ENCODE results near the gene RASA4B. TPM values are rescaled to one million over a fixed set of nuclear protein-coding genes. Genes with fewer than 3 reads are reported as not detected.
"Not testable (repeated sequence)": the region's sequence is repeated elsewhere in the genome, so short reads cannot be mapped to it uniquely, and the experiment has no call there.

Gene RASA4B
- total RNA-seq = 9.1 TPM

DNA sequence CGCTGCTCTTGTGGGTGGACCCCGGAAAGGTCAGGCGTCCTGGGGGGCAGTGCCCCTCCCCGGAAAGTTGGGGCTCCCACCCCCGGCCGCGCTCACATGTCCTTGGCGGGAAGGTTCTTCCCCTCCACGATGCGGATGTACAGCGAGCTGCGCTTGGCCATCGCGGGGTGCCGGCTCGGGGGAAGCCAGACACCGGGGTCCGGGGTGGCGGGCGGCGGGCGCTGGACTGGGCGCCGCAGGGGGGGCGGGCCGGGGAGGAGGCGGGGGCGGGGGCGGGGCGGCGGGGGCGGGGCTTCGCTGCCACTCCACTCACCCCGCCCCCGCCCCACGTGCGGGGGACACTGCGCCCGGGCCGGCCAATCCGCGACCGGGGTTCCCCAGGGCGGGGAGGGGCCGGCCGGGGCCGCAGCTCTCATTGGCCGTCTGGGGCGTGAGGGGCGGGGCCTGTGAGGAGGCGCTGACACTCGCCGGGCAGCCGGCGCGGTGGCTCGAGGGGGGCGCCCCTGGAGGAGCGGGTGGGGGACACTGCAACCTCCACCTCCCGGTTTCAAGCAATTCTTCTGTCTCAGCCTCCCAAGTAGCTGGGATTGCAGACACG is at the start of gene RASA4B:
Gene RASA4B, minus strand, starts transcription at position 228 of the 598 bp plus-strand sequence. Its CDS starts 67 bp downstream, at position 161.
- DNase-seq = not testable (repeated sequence)

DNA sequence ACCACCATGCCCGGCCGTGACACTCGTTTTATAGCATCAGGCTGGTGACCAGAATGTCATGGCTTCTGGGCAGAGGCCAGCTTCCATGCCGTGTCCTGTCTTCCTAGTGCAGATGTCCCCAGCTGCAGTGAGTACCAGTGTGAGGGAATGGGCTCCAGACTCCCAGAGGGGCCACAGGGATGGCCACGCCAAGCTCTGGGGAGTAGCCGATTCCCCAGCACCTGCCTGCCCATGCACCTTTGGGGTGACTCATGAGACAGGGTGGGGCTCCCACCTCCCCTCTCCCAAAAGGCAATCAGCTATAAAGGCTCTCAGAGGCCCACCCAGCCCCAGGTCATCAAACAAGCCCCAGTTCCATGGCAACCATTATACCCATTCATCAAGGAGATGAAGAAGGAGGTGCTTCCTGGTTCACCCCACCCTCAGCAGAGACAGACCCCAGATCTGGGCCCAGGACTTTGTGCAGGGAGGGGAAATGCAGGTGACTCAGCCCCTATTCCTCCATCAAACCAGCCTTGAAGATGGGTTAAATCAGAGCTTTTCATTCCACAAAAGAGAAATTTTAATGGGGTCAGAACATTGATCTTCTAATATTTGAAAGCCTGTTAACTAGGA is 33.3 kb upstream of the RASA4B start, which contains the start of gene SPDYE2:
Gene SPDYE2, plus strand, starts transcription at position 419 of the 615 bp plus-strand sequence. CDS start 2,030 bp downstream, outside the sequence.
- not testable (repeated sequence) for DNase-seq

DNA sequence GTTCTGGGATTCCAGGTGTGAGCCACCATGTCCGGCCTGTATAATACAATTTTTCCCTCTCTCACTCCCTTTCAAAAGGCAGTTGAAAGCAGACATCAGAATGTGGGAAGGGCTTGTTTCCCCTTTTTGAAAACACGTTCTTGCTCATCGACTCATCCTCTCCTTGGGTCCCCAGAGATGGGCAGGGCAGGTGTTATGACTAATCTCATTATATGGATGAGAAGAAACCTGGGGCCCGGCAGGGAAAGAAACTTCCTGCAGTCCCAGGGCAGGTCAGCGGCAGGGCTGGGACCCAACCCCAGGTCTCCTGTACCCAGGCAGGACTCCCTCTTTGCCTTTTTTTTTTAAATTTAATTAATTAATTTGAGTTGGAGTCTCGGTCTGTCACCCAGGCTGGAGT is 28.8 kb upstream of the RASA4B start:
- not testable (repeated sequence) for DNase-seq

DNA sequence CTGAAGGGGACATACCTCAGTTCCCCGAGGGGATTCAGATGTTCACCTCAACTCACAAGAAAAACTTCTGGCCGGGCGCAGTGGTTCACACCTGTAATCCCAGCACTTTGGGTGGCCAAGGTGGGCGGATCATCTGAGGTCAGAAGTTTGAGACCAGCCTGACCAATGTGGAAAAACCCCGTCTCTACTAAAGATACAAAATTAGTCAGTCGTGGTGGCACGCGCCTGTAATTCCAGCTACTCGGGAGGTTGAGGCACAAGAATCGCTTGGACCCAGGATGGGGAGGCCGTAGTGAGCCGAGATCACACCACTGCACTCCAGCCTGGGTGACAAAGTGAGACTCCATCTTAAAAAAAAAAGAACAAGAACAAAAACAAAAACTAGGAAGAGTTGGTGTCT is 27.7 kb upstream of the RASA4B start:
- DNase-seq = not testable (repeated sequence)

DNA sequence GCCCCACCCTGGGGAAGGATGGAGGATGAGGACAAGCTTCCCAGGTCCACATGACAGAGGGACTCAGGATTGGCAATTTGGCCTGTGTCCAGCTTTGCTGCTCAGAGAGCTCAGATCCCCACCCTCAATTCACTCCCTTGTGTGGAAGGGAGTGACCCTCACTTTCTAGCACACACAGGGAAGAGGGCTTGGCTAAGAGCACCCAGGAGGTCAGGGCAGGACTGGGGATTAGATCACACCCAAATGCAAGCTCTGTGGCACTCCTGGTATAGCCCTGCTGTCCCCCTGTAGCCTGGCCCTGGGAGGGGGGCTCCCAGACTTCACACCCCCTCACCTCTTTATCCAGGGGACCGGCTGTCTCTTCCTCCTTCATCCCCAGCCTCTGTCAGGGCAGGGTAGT is 26.8 kb upstream of the RASA4B start:
- DNase-seq = not testable (repeated sequence)

DNA sequence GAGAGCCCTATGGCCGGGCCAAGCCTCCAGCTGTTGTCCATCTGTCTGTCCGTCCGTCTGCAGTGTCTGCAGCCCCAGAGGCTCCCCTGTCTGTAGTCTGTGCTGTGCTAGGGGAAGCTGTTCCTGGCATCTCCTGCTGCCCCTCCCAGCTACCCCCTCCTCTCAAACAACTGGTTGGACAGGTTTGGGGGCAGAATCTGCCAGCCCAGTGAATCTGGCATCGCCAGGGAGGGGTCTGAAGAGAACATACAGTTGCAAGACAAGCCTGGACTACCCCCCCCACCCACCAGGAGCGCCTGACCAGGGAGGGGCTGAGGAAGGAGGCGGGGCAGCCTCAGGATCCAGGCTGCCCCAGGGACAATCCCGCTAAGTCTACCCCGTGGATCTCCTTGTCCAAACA is 26.0 kb upstream of the RASA4B start, which contains the start of gene UPK3BL2:
Gene UPK3BL2, minus strand, starts transcription at position 101 of the 400 bp plus-strand sequence. Its CDS starts 60 bp downstream, at position 41.
- DNase-seq = not testable (repeated sequence)

DNA sequence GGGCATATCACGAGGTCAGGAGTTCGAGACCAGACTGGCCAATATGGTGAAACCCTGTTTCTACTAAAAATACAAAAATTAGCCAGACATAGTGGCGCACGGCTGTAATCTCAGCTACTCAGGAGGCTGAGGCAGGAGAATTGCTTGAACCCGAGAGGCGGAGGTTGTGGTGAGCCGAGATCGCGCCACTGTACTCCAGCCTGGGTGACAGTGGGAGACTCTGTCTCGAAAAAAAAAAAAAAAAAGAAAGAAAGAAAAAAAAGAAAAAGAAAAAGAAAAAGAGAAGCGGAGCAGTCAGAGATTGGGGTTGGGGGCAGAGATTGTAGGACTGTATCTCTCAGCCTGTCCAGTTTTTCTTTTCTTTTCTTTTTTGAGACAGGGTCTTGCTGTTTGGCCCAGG is 25.2 kb upstream of the RASA4B start:
- DNase-seq = not testable (repeated sequence)

DNA sequence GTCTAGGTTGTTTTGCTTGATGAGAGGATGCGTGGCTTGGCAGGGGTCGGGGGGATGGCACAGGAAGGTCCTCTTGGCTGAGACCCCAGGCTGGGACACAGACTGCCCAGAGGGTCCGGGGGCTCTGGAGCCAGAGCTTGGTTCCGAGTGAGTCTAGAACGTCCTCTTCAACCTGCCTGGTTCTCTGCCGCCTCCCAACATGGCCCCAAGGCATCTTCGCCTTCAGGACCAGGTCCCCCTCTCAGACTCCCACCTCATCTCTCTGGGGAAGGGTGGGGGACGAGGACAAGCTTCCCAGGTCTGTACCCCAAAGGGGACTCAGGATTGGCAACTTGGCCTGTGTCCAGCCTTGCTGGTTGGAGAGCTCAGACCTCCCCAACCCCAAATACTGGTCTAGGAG is 24.5 kb upstream of the RASA4B start:
- not testable (repeated sequence) for DNase-seq

DNA sequence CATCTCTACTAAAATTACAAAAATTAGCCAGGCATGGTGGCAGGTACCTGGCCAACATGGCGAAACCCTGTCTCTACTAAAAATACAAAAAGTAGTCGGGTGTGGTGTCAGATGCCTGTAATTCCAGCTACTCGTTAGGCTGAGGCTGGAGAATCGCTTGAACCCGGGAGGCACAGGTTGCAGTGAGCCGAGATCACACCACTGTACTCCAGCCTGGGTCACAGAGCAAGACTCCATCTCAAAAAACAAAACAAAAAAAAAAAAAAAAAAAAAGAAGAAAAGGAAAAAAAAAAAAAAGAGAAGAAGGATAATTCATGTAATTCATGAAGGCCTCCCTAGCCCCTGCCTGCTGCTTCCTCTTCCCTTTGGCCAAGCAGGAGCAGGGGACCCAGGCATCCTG is 23.0 kb upstream of the RASA4B start:
- not testable (repeated sequence) for DNase-seq

DNA sequence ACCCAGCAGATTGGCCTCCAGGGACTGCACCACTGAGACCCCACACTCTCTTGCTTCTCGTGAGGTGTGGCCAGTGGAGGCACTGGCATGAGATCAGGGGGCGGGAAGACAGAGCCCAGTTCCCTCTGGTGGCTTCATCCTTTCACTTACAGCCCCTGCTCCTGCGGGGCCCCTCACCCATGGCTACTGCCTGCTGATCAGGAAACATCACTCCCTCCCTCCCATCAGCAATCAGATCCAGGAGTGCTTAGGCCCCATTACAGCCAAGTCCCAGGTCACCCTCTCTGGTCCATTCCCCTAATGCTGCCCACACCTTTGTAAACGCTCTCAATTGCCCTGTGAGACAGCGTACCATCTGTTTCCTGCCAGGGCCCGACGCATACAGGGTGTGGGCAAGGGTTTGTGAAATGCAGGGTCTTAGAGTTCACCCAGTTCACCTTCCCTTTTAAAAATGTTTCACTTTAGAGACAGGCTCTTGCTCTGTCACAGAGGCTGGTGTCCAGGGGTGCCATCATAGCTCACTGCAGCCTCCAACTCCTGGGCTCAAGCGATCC is 17.6 kb upstream of the RASA4B start:
- DNase-seq = not testable (repeated sequence)

DNA sequence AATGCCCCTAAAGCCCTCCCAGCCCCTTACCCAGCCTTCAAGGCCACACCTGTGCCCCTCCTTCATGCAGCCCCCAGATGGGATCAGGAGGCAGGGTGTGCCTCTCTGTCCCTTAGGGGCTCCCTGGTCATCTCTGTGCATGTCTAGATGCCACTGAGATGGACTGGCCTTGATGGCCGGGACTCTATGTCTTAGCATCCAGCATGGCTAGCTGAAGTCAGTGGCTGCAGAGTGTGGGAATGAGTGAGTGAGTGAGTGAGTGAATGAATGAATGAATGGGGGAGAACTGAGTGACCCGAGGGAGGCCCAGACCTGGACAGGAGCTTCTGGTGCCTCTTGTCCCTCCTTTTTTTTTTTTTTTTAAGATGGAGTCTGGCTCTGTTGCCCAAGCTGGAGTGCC is 14.6 kb upstream of the RASA4B start:
- not testable (repeated sequence) for DNase-seq

DNA sequence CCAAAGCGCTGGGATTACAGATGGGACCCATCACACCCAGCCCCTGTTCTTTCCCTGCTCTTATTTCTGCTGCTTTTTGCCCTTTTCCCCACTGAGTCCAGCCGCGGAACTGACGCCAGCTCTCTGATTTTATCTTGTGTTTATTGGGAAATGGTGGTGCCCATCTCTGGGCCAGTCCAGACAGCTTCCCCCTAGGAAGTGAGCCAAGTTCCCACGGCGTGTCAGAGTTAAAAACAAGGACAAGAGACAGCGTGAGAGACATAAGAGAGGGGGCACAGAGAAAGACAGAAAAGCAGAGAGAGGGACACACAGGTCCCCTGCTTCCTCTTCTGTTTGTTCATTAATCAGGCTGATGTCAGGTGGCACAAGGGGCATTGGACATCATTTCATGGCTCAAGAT is 14.0 kb upstream of the RASA4B start:
- DNase-seq = not testable (repeated sequence)

DNA sequence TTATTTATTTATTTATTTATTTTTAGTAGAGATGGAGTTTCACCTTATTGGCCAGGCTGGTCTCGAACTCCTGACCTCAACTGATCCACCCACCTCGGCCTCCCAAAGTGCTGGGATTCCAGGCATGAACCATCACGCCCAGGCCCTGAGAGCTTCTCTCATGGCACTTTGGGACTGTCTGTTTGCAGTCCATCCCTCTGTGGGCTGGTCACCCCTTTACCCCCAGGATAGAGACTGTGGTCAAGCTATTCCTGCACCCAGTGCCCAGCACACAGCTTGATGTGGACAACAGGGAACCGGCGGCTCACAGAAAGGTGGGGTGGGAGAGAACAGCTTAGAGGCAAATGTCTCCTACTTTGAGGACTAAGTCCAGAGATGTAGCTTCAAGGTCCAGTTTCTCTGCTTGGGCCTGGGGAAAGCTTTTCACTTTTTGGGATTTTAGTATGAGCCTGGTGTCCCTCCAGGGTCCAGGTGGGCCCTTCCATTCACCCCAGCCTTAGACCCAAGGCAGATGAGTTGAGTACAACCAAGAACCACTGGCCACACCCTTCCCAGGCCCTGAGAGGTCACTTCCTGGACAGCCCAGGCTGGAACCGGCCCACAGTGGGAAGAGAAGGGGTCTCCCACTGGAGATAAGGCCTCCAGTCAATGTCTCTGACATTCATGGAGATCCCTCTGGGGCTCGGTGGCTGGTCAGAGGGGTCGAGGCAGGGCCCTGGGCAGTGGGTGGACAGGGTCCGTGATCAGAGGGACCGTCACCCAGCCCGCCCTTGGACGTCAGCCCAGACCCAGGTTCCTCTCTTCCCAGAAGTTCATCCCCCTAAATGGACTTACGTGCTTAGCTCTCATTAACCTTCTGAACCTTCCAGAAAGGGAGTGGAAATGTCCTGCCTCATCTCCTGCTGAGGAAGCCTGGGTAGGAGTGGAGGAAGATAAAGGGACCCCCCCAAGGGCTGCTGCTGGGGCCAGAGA is 10.5 kb upstream of the RASA4B start:
- not testable (repeated sequence) for DNase-seq

DNA sequence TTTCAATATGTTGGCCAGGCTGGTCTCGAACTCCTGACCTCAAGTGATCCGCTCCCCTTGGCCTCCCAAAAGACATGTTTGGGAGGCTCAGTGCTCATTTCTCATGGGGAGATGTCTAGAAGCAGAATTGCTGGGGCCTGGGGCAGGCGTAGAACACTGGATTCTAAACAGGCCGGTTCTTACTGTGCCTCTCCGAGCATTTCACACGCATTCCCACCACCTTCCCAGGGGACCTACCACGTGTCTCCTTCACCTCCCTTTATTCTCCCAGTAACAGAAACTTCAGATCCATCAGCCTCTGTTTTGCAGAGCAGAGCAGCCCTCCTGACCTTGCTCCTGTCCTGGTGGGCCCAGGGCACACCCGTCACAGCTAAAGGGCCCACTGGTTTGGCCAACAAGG is 9.6 kb upstream of the RASA4B start:
- DNase-seq = not testable (repeated sequence)

DNA sequence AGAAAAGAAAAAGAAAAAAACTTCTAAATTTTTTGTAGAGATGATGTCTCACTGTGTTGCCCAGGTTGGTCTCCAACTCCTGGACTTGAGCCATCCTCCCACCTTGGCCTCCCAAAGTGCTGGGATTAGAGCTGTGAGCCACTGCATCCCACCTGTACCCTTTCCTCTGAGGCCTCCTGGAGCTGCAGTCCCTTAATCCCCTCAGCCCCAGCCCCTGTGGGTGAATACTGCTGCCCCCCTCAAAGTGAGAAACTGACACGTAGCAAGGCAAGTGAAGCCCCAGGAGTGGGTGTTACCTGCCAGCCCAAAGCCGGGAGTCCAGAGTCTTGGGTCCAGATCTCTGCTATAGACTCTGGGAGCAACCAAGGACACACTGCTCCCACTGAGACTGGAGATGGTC is 7.2 kb upstream of the RASA4B start:
- DNase-seq = not testable (repeated sequence)

DNA sequence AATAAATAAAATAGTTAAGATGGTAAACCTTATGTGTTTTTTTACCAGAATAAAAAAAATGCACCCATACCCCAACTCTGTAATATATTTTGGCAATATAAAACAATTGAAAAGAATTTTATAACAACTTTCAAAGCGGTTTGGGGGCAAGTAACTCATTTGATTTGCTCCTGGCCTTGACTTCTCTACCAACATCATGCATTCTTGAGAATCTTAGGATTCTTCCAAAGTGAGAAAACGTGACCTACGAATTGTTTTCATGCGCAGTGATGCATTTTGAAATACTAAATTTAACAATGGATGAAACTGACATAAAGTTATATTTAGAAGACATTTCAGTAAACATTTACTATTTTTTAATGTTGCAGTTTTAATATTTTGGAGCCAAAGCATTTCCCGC is 3.2 kb upstream of the RASA4B start:
- not testable (repeated sequence) for DNase-seq

DNA sequence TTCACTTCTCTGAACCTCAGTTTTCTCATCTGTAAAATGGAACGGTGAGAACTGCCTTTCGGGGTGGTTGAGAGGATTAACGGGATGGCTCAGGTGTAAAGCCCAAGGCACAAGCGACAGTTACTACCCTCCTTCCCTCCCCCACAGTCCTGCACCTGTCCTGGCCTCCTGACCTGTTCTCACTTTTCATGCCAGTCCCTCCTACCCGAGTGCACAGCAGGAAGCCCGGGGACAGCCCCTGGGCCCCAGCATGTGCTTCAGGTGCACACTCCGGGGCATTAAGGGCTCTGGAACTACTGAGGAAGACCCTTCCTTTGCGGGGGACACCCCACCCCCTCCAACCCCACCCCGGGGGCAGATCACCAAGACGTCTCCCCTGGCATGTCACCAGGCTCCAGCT is 626 bp downstream of the RASA4B start:
- not testable (repeated sequence) for DNase-seq

DNA sequence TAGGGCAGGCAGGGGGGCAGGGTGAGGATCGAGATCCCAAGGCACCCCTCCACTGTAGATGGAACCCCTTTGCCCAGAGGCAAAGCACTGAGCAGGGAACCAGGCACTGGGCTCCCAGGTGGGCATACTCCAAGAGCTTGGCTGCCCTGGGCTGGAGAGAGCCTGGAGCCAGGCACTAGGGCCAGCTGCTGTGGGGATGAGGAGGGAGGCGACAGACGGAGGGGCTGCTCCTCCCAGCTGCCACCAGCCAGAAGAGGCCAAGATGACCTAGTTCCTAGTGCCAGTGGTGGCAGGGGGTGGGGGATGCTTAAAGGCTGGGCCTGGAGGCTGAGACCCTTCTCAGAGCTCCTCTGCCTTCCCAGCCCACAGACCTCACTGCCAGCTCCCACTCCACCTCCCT is 1.7 kb downstream of the RASA4B start:
- DNase-seq = not testable (repeated sequence)

DNA sequence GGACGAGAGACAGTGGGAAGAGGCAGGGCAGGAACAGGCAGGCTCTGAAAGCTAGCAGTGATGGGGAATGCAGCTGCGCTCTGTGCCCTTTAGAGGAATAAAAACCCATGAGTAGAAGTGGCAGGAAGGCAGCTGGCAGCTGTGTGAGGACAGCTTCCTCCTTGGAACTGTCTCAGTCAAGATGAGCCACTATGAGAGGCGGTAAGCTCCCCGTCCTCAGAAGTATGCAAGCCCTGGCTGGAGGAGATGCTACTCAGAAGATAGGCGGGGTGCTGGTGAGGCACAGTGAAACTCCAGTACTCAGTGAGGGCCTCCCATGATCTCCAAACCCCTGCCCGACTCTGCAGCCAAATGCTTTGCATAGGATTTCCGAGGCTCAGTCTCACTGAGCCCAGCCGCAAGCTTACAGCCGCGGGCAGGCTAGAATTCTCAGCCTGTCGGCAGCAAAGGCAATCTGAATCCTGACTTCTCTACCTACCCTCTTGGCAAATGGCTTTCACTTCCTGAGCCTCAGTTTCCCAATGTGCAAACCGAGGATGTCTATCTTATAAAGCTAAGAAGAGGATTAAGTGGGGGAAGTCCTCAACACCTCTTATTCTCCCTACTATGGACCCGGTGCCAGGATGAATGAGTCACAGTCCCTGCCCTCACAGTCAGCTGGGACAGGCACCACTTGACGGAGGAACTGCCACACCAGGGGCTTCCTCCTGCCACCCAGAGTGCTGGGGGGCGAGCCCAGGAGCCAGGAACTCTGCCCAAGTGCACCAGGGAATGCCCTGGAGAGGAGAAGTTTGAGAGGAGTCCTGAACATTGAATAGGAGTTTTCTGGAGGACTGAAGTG is 2.5 kb downstream of the RASA4B start:
- not testable (repeated sequence) for DNase-seq

DNA sequence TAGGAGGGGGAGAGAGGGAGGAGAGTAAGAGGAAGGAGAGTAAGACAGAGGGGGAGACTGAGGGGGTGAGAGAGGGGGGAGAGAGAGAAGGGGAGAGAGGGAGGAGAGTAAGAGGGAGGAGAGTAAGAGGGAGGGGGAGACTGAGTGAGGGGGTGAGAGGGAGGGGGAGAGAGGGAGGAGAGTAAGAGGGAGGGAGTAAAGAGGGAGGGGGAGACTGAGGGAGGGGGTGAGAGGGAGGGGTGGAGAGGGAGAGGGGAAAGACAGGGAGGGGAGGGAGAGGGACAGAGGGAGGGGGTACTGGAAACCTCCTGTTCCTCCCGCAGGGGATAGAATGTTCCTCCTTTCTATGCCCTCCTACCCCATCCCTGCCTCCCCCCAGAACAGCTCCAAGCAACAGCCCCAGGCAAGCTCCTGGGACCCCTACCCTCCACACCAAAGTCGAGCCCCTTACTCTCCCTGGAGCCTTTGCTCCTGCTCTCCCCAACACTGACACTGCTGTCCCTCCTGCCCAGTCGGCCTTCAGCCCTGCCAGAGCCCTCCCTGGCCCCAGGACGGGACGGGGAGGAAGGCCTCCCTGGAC is 4.8 kb downstream of the RASA4B start:
- DNase-seq = not testable (repeated sequence)
